NCI-H1092 (cell line): ENCODE results near the gene CHRDL1.

ENCODE experiments used
- DNase-seq: peaks from one replicate; lab custom pipeline; 2025; lab: John Stamatoyannopoulos, UW

Gene CHRDL1

DNA sequence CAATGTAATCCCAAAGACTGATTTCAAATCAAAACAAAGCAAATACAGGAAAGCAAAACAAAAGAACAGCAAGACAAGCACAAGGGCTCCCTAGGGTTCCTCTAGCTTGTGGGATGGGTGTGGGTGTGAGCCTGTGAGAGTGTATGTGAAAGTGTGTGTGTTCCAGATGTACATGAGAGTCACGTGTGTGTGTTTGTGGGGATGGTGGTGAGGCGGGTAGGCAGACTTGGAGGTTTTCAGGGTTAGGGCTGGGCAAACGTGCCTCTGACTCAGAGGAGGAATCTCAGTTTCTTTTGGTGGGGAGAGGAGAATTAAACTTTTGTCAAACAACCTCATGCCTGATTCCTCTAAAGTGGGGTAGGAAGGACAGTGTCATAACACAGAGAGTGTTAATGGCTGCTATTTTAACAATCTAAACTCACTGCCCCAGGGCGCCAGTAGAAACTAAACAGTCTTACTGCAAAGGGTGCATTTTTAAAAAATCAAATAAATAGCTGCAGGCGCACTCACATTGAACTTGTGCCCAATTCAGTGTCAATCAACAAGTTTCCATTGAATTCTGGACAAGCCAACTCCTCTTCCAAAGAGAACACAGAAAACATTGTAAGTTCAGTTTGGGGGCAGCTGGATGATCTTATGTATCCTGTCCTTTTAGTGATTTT is 51.8 kb downstream of the CHRDL1 start:
- DNase-seq = no peak

- DNase-seq = no peak
Observed at GRCh38 chrX:110741213-110741796, 54.3 kb downstream of the CHRDL1 start.

GRCh38 chrX:110734894-110735541 is 60.6 kb downstream of the CHRDL1 start:
- no peak for DNase-seq

- DNase-seq = no peak
Observed at GRCh38 chrX:110734271-110734670, 61.3 kb downstream of the CHRDL1 start.

DNA sequence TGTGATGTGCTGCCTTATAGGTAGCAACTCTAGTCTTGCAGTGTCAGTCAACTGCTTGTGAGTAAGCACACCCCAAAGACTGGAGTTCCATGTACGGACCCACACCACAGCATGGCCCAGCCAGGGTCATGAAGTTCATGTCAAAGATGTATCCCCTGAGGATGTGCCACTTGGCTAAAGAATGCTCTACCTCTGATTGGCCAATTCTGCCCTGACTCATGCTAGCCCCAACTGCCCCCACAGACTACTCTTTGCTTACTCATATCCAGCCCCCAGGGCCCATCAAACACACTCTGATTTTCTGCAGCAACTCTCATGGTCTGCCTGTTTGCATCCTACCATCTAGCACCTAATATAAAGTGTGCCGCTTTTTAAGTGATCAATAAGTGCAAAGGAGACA is 62.5 kb downstream of the CHRDL1 start:
- DNase-seq = no peak

- DNase-seq = no peak
Observed at GRCh38 chrX:110732266-110732665, 63.4 kb downstream of the CHRDL1 start.

GRCh38 chrX:110723844-110724243 is 71.8 kb downstream of the CHRDL1 start:
- DNase-seq = no peak

- no peak for DNase-seq
Observed at GRCh38 chrX:110722135-110722534, 73.5 kb downstream of the CHRDL1 start.

GRCh38 chrX:110713666-110714065 is 82.0 kb downstream of the CHRDL1 start:
- DNase-seq = no peak

- no peak for DNase-seq
Observed at GRCh38 chrX:110706446-110706845, 89.2 kb downstream of the CHRDL1 start.

- no peak for DNase-seq
Observed at GRCh38 chrX:110703641-110704040, 92.0 kb downstream of the CHRDL1 start.

DNA sequence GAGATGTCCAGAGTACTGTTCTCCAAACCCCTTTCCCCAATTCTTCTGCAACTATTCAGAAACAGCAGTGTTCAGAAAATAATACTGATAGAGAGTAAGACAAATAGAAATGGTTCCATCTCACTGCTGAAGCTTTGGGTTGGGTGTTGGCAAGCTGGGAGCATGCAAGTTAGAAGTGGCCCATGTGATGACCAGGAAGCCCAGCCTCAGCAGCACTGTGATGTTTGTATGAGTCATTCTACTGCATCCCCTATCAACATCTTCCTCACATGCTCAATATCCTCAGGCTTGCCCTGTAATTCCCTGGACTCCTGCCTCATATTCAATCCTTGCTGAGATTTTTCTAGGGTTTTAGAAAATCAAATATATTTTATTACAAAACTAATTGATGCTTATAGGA is 96.5 kb downstream of the CHRDL1 start:
- no peak for DNase-seq

DNA sequence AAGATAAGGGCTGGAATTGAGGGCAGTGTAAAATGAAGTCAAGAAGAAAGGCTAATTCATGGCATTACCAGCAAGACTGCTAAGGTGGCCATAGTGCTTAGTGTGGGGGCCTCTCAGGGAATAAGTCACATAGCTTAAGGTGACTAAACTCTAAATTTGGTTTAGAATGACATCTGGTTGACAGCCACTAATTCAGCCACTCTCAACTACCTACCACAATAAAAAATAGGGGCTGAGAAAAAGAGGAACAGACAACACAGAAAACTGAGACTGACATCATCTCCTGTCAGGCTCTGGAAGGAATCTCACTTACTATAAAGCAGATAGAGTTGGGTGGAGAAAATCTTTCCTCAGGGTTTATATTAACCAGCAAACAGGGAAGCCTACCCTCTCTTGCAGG is 96.9 kb downstream of the CHRDL1 start:
- no peak for DNase-seq

- DNase-seq = no peak
Observed at GRCh38 chrX:110692866-110693265, 102.8 kb downstream of the CHRDL1 start.

DNA sequence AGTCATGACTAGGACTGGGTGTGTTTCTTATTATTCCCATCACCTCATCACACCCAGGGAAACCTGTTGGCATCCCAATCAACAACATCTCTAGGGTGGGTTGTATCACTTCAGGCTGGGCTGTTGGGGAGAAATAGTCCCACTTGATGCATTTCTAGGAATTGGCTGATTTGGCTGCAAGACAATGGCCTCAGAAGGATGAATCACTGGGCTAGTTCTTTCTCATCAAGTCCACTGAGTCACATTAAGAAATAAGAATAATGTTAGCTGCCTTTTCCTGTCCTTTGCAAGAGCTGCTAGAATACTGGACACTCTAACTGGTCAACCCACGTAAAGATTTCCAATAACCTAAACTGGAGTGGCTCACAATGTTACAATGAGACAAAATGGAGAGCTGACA is 104.2 kb downstream of the CHRDL1 start:
- no peak for DNase-seq

DNA sequence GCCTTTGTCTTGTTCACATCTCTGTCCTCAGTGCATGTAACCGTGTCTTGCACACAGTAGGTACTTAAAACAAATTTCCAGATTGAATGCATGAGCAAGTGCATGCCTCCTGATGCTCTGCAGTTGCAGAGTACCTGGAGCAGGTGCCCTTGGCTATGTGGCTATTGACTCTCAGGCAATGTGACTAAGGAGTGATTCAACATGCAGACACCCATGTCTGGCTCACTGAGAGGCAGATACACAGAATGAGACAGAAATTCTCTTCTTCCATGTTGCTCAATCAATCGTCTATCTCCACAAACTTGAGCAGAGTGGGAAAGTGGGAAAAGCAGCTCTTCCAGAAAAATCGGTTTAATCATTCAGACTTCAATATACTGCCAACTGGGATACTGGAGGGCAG is 111.0 kb downstream of the CHRDL1 start:
- DNase-seq = no peak

DNA sequence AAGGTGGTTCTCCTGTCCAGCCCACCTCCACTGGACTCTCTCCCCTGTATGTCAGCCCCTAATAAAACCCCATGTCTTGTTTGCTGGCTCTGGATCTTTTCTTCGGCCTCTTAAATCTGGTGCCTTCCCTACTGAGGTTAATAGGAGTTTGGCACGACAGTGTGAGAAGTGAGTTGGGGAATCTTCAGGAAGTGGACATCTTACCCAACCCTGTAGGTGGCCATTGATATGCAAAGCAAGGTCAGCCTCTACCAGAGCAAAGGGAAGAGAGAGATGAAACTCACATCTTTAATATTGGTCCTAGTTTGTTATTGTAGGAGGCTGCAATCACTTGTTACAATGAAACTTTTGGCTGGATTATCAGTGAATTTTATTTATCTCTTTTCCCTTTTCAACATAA is 111.7 kb downstream of the CHRDL1 start:
- no peak for DNase-seq

DNA sequence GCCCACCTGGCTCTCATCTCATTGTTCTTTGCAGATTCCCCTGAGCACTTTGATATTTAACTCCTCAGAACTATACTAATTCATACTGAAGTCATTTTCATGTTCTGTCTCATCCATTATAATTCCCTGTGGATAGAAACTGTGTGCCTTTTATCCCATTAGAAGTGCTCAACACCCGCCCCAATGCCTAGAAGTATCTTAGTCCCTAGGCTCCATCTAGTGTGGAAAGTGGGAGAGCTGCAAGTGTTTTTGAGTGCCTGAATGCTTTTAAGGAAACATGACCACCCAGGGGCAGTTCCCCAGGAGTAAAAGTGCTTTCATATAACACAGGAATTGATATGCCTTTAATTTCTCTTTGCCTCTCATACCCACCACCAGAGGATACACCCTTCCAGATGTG is 117.0 kb downstream of the CHRDL1 start:
- no peak for DNase-seq

DNA sequence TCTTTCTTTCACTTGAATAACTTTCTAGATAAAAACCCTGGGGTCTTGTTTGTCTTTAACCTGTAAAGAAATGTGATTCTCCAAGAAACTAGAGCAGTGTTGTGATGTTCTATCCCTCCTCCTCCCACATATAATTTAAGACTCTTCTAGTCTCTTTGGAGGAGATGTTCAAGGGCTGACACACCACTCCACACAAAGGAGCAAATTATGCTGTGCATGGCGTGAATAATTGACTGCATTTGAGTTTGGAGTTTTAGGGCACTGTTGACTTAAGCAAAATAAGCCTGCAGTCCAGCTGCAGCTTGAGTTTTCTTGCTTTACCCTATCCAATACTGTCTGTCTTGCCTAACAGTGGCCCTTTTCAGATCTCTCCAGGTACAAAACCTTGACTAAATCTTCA is 119.7 kb downstream of the CHRDL1 start:
- no peak for DNase-seq

- no peak for DNase-seq
Observed at GRCh38 chrX:110671068-110671803, 124.4 kb downstream of the CHRDL1 start.

DNA sequence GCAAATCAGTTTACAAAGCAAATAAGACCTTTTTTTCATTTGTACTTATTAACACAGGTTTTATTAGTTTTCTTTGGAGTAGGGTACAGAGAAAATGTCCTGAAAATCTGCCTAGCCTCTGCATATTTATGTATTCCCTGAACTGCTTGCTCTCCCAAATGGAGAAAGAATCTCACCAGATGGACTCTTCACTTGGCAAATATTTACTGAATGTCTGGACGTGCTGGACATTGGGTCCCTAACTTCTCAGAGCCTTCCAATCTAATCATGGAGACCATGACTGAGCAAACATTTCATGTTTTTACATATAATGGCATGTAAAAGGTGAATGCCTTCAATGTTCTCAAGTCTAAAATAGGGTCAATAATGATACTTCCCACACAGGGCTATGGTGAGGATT is 126.0 kb downstream of the CHRDL1 start:
- no peak for DNase-seq

- DNase-seq = no peak
Observed at GRCh38 chrX:110667706-110668105, 127.9 kb downstream of the CHRDL1 start.
